CD1c-positive myeloid dendritic cell (primary cell): ENCODE data around the gene F2RL3.
A peak's percentile ranks its signal among the peaks of the same experiment; 100 is the strongest.

Source experiments
- DNase-seq: peaks from one replicate; pipeline ENCODE4 v3.0.0-alpha.2; 2016; ENCODE audit errors: extremely low spot score

Gene F2RL3

DNA sequence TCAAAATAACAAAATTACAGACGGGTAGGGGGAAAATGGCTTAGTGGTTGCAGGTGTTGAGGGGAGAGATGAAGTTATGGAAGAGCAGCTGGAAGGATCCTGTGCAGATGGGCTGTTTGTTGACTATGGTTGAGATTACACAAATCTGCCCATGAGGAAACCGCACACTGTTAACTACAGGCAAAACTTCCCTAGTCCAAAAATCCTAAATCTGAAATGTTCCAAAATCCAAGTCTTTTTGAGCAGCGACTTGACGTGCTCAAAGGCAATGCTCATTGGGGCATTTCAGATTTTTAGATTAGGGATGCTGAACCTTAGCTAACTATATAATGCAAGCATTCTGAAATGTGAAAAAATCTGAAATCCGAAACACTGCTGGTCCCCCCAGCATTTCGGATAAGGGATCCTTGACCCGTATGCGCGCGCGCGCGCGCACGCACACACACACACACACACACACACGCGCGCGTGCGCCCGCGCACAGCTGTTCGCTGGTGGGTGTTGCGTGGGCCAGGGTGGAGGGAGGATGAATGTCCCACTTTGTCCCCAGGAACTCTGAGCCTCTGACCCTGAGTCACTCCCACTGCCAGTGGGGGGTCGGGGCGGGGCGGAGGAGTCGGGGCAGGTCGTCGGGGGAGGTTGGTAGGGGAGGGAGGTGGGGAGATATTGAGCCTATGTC is 6.8 kb downstream of the F2RL3 start:
- no peak for DNase-seq

DNA sequence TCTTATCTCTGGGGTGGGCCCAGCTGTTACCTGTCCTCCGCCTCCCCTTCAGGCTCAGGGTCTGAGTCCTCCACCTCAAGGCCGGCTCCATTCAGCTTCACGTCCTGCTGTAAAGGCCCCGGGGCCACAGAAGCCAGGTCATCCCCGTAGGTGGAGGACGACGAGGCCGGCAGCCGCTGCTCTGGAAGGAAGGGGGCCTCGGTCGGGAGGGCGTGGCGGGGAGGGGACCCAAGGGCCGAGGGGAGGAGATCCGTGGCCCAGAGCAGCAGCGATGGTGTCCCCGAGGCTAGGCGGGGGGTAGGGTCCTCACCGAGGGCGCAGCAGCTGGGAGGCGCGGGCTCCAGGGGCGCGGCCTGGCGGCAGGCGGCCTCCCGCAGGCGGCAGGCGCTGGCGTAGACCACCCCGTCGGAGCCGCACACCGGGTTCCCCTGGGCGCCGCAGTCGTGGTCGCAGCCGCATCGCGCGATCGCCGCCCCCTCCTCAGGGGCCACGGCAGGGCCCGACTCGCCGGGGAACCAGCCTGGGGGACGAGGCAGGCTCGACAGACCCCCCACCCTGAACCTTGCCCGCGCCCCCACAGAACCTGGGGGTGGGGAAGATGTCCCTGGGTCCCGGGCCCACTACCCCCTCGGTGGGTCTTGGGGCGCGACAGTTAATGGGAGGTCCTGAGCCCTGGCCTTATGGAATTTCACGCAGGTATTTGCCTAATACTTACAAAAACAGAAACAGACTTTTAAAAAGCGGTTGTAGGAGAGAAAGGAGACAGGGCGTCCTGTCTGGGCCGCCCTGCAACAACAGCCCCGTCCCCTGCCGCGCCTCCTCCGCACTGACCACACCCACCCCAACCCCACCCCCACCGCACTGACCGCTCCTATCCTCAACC is 7.6 kb downstream of the F2RL3 start:
- peak; percentile 15 for DNase-seq

DNA sequence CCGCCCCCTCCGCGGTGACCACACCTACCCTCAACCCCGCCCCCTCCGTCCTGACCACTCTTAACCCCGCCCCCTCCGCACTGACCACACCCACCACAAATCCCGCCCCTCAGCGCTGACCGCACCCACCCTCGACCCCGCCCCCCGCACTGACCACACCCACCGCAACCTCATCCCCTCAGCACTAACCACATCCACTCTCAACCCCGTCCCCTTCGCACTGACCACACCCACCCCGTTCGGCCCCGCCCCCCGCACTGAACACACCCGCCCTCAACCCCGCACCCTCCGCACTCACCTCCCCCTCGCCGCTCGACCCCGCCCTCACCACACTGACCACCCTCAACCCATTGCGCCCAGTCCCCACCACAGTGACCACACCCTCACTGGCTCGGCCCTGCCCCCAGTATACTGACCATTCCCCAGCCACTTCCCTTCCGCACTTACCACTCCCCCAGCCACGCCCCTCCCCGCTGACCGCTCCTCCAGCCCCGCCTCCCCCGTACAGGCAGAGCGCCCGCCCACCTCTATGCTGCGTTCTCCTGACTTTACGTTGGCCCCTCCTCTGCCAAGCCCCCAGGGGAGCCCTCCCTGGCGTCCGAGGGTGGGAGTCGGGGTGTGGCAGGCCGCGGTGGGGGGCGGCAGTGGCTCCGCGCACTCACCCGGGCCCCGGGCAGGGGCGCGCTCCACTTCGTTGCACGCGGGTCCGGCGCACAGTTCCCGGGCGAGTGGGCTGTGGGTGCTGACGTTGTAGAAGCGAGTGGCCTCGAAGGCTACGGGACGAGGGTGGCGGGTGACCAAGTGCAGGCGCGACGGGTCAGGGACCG is 8.4 kb downstream of the F2RL3 start:
- peak; percentile 95 for DNase-seq

DNA sequence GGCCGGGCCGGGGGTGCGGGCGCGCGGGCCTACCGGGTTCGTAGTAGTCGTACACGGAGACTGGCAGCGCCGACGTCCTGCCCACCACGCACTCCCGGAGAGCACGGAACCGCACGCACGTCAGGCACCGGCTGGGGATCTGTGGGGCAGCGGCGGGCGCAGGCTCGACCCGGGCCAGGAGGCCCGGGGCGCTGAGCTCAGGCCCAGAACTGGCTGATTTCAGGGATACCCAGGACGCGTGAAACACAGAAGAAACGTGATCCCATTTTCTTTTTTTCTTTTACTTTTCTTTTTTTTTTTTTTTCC is 9.0 kb downstream of the F2RL3 start:
- DNase-seq, result no peak

DNA sequence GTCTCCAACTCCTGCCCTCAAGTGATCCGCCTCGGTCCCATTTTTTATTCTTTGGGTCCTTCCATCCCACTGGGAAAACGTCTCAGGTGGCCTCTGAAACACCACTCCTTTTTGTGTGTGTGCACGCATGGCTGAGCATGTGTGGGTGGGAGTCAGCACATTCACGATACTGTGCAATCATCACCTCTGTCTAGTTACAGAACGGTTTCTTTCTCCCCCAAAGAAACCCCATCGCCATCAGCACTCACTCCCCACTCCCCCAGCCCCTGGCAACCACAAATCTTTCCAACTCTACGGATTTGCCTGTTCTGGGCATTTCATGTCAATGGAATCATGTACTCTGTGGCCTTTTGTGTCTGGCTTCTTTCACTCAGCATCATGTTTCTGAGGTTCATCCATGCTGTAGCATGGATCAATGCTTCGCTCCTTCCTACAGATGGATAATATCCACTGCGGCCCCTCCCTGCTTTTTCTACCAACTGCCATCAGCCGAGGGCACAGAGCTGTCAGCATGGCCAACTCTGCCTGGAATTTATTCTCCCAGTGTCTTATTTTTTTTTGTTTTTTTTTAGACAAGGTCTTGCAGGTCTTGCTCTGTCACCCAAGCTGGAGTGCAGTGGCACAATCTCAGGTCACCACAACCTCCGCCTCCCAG is 9.7 kb downstream of the F2RL3 start:
- DNase-seq, result no peak

DNA sequence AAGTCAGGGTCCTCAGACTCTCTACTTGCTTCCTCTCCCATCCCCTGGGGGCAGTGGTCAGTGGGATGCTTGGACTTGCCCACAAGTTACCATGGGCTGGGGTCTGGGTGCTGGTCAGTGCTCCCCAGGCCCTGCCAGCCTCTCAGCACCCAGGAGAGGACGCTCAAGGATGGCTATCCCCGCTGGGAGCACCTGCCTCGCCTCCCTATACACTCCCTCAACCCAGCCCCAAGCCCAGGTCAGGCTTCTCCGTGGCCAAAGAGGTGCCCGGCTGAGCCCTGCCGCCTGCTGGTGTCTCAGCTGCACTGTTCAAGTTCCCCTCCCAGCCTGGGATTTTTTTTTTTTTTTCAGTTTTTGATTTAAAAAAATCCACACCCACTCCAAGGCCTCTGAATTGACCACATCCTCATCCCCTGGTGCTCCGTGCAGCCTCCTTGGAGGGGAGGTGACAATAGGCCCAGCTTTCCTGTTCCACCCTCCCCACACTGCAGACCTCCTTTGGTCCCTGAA is 10.8 kb downstream of the F2RL3 start:
- DNase-seq, result peak; percentile 87

DNA sequence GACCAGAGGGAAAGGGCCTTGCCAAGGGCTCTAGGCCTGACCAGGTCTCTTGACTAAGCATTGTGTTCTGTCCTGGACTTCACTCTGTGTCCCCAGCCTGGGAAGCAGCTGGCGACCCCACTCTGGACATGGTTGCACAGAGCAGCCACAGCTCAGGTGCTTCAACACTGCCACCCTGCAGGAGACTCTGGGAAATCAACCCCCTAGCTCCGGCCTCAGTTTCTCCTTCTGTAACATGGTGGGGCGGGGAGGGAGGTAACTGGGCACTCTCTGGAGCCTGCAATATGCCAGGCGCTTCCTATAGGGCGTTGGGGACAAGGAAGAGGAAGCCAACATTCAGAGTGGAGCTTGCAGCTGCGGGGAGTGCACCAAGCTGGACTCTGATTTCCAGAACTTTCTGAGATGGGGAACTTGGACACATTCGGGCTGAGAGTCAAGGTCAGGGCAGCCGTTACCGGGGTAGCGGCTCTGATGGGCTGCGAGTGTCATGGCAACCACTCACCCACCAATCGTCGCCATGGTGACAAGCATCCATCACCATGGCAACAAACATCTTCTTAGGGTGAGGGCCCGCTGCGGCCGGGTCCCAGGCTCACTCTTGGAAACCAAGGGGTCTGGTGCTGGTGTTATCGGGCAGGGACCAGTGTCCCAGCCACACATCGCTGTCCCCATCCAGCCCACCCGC is 12.8 kb downstream of the F2RL3 start:
- peak; percentile 16 for DNase-seq

DNA sequence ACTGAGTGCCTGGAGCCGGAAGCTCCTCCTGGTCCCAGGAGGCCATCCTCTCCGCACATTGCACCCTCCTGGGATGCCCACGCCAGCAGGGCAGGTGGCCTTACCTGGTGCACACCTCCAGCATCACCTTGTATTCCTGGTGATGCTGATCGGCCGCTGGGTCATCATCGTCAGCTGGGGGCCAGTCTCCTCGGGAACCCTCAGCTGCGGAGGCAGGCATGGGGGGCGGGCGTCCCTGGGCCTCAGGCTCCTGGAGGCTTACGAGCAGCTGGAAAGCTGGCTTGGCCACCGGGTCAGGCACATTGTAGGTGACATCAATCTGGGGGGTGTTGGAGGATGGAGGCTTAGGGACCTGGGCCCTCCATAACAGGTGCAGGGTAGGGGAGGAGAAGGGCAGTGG is 13.7 kb downstream of the F2RL3 start:
- DNase-seq, result no peak

DNA sequence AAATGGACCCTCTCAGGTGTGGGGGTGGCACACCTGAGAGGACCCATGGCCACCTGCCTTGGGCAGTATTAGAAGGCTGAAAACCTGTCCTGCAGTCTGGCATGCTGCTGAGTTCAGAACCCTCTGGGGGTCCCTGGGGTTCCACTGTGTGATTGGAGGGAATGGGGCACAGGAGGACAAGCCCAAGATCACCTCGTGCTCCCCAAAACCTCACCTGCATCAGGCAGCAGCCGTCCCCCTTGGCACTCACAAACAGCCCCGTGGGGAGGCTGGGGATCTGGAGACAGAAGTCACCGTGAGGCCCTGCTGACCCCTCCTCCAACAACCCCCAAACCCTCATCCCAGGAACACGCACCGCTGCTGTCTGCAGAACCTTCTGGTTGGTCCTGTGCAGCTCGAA is 14.5 kb downstream of the F2RL3 start:
- DNase-seq, result no peak

DNA sequence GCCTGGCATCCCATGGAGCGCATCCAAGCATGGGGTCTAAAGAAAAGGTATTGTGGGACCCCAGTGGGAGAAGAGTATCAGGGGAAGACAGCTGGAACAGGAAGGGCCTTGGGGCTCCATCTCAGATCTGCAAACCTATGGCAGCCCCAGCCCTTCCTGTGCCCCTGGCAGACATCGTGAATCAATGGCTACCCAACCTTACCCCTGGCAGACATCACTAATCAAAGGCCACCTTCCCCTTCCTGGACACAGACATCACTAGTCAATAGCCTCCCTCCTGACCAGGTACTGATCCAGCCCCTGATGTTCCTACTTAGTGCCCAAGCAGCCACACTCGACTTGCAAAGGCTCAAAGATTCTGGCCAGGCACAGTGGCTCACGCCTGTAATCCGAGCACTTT is 15.8 kb downstream of the F2RL3 start:
- DNase-seq, result no peak

DNA sequence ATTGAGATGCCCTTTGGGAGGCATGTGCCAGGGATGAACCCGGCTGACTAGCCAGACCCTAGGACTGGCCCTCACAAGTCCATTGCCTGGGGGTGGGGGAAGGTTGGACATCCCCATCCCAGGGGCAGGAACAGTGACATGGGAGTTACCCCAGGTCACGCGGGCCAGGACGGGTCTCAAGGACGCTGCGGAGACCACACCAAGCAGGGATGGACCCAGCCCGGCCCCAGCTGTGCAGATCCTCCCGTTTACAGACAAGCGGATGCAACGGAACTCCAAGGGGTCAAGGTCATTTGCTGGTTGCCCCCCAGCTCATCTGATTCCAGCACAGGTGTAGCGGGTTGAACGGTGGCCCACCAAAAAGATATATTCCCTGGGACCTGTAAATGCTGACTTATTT is 20.0 kb downstream of the F2RL3 start:
- DNase-seq, result no peak

DNA sequence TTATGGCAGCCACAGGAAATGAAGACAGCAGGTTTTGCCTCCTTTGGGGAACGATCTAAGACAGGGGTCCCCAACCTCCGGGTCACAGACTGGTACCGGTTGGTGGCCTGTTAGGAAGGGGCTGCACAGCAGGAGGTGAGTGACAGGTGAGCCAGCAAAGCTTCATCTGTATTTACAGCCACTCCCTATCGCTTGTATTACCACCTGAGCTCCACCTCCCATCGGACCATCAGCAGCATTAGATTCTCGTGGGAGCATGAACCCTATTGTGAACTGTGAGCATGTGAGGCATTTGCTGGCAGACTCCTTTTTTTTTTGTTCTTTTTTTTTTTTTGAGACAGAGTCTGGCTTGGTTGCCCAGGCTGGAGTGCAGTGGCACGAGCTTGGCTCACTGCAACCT is 22.2 kb downstream of the F2RL3 start:
- DNase-seq, result no peak

DNA sequence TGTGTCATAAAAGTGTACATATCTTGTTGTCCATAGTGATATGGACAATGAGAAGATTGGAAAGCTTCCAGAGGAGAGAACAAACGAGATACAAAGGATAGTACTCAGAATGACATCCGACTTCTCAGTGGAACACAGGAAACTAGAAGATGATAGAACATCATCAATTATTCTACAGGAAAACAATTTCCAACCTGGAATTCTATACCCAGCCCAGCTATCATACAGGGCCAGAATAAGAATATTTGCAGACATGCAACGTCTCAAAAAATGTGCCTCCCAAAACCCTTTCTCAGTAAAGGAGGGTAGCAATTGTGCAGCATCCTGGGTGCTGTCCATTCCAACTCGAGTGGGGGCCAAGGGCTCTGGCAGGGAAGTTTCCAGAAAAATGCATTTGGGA is 24.0 kb downstream of the F2RL3 start:
- DNase-seq, result no peak

DNA sequence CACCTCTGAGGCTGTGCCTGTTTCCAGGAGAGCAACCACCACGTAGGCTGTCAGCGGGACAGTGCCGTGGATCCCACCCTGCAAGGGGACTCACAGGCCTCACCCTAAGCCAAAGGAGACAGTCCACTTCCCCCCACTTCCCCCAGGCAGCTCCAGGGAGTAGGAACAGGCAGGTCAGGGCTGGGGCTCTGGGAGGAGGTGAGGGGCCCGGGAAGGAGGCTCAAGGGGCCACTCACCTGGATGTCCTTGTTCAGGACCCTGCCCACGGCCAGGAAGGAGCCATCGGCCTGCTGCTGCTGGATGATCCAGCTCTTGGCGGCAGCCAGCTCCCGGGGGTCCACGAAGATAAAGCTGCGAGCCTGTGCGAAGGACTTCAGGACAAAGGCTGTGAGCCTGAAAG is 25.6 kb downstream of the F2RL3 start:
- DNase-seq, result no peak

DNA sequence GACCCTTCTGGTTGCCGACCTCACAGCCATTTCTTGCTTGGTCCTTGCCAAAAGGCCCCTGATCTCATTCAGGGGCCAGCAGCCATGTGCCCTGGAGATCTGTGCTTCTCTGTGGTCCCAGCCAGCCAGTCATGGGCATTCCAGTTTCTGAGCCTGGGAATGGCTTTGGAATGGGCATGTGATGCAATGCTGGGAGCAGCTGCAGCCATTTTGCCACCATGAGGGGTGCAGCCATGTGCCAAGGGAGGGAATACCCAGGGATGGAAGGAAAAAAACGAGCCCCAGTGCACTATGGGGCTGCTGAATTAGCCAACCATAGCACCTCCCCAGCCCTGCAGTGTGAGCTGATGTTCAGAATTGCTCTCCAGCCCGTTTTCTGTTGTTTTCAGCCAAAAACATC is 26.3 kb downstream of the F2RL3 start:
- DNase-seq, result no peak

DNA sequence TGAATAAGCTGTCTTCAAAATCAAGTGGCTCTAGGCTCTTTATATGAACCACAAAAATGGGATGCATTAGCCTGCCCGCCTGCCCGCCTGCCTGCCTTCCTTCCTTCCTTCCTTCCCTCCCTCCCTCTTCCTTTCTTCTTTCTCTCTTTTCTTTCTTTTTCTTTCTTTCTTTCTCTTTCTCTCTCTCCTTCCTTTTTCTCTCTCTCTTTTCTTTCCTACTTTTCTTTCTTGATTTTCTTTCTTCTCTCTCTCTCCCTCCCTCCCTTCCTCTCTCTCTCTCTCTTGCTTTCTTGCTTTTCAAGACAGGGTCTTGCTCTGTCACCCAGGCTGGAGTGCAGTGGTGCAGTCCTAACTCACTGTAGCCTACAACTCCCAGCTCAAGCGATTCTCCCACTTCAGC is 26.9 kb downstream of the F2RL3 start:
- no peak for DNase-seq

DNA sequence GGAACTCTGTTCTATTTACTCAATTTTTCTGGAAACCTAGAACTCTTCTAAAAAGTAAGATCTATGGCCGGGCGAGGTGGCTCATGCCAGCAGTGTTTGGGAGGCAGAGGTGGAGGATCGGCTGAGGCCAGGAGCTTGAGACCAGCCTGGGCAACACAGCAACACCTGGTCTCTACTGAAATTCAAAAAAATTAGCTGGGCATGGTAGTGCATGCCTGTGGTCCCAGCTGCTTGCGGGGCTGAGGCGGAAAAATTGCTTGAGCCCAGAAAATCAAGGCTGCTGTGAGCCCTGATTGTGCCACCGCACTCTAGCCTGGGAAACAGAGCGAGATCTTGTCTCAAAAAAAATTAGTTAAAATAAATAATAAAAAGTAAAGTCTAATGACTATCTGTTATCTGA is 28.6 kb downstream of the F2RL3 start:
- no peak for DNase-seq

DNA sequence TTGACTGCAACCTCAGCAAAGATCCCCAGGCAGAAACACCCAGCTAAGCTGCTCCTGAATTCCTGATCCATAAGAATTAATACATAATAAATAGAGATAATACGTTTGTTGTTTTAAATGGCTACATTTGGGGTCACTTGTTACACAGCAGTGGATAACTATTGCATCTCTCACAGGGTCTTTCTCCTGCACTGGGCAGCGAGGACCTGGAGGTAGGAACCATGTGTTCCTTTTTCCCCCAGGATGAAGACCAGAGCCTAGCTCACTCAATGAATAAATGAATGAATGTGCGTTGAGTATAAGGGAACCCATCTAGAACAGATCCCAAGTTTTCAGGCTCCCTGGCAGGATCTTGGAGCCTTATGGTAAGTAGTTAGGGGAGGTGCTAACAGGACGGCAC is 30.7 kb downstream of the F2RL3 start:
- DNase-seq, result no peak

DNA sequence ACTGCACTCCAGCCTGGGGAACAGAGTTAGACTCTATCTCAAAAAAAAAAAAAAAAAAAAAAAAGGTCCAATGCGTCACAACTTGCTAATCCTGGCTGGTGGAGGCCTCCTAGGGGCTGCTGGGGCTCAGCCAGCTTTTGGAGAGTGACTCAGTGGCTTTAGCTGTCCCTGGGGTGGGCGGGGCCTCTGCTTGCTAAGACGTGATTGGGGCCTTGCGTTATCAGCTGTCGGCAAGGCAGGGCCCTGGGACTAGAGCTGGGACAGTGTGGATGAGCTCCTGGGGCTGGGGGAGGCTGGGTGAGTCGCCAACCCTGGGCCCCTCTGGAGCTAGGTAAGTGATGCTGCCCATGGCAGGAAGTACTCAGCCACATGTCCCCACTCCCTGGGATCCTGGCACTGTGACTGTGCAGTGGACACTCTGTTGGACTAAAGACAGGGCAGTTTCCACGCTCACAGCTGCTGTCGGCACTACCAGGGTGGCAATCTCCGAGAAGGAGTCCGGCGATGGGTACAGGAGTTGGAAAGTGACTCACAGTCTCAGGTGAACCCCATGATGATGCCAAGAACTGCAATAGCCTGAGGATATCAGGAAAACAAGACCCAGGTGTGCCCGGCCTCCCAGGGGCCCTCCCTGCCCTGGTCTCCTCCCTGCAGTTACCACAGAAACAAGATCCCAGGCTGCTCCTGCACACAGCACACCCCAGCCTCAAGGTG is 32.2 kb downstream of the F2RL3 start:
- no peak for DNase-seq

DNA sequence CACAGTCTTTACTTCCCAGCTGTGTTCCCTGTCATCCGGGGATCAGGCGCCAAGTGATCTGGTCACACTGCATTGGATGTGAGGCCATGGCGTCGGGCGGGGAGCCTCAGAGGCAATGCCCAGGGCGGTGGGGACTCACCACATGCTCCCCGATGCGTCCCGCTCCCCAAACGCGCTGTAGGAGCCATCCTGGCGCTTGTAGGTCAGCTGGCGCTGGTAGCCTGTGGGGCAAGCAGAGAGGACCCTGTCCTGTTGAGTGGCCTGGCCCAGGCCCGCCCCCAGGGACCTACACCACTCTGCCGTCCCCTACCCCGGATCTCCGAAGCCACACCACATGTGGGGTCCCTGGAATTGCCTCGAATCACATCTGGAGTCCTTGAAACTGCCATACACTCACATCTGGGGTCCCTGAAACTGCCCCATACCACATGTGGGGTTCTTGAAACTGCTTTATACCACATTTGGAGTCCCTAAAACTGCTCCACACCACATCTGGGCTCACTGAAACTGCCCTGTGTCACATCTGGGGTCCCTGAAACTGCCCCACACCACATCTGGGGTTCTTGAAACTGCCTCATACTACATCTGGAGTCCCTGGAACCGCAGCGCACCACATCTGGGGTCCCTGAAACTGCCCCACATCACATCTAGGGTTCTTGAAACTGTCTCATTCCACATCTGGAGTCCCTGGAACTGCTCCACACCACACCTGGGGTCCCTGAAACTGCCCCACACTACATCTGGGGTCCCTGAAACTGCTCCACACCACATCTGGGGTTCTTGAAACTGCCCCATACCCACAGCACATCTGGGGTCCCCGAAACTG is 33.2 kb downstream of the F2RL3 start:
- DNase-seq, result no peak
